GM18505 (cell line): Measurements from ENCODE around the gene SNW1.

Experiments used
- ATAC-seq: cut with Tn5 transposase; IDR thresholded peaks from one replicate; pipeline ENCODE4 v1.9.1; 2021; ENCODE audit not compliant: unreplicated experiment
- POLR2A ChIP-seq: IDR thresholded peaks from 4 replicates; pipeline ENCODE4 v1.6.1; 2011; ENCODE audit warnings: borderline replicate concordance; ENCODE audit not compliant: insufficient read depth, insufficient read length; ENCODE audit errors: extremely low read depth

SNW1 gene

GRCh38 chr14:77714926-77715325, 46.0 kb downstream of the SNW1 start:
- ATAC-seq, result no peak
- no peak for TF ChIP-seq POLR2A

- TF ChIP-seq POLR2A, result no peak
Measured at GRCh38 chr14:77710364-77710763, 50.6 kb downstream of the SNW1 start.

GRCh38 chr14:77709412-77709811, 51.5 kb downstream of the SNW1 start:
- no peak for ATAC-seq

More at GRCh38 chr14:77710364-77710763, 50.6 kb downstream of the SNW1 start:
- ATAC-seq, result no peak

GRCh38 chr14:77708749-77709148, 52.2 kb downstream of the SNW1 start:
- no peak for TF ChIP-seq POLR2A
- ATAC-seq, result no peak

More at GRCh38 chr14:77709412-77709811, 51.5 kb downstream of the SNW1 start:
- no peak for TF ChIP-seq POLR2A

GRCh38 chr14:77707724-77708408, 53.1 kb downstream of the SNW1 start, which contains the start of the genes ALKBH1 and SLIRP:
ALKBH1 (minus strand) TSS chr14:77708023; CDS start chr14:77708004, 19 bp downstream.
SLIRP (plus strand) TSS chr14:77708103; CDS start chr14:77708112, 9 bp downstream.
- ATAC-seq, result peak; percentile 94

GRCh38 chr14:77707355-77707723, 53.6 kb downstream of the SNW1 start:
- no peak for TF ChIP-seq POLR2A
- ATAC-seq, result peak; percentile 28

More at GRCh38 chr14:77707724-77708408, 53.1 kb downstream of the SNW1 start, which contains the start of the genes ALKBH1 and SLIRP:
- peak; percentile 97 for TF ChIP-seq POLR2A

- no peak for TF ChIP-seq POLR2A
Measured at GRCh38 chr14:77691259-77691658, 69.7 kb downstream of the SNW1 start.

GRCh38 chr14:77682158-77682553, 78.8 kb downstream of the SNW1 start:
- ATAC-seq, result no peak
- TF ChIP-seq POLR2A, result no peak

More at GRCh38 chr14:77691259-77691658, 69.7 kb downstream of the SNW1 start:
- no peak for ATAC-seq

- no peak for ATAC-seq
- TF ChIP-seq POLR2A, result no peak
Measured at GRCh38 chr14:77681196-77682157, 79.5 kb downstream of the SNW1 start.

GRCh38 chr14:77674931-77675330, 86.0 kb downstream of the SNW1 start:
- no peak for TF ChIP-seq POLR2A
- ATAC-seq, result no peak

- no peak for TF ChIP-seq POLR2A
- ATAC-seq, result no peak
Measured at GRCh38 chr14:77673193-77673592, 87.8 kb downstream of the SNW1 start.
